Activated CD8-positive, alpha-beta T cell treated with anti-CD3 and anti-CD28 coated beads for 36 hours (primary cell): ENCODE measurements around the gene CTBP1. TPM values are rescaled to one million over a fixed set of nuclear protein-coding genes. Genes with fewer than 3 reads are reported as not detected.
"Not testable (repeated sequence)": the region's sequence is repeated elsewhere in the genome, so short reads cannot be mapped to it uniquely, and the experiment has no call there.

Source experiments
- ATAC-seq: fragments of 200-7000 bp; cut with Tn5 transposase; one replicate; pipeline ENCODE4 v1.10.0; 2021; ENCODE audit warnings: mild to moderate bottlenecking, moderate library complexity
- CTCF ChIA-PET: fragments of 350-600 bp; sonication (Branson Sonifier 250); formaldehyde crosslinking; loops from one replicate; lab custom pipeline; 2021; ENCODE audit warnings: antibody characterized with exemption; lab: Charles Lee
- POLR2A ChIA-PET: fragments of 350-600 bp; sonication (Branson Sonifier 250); formaldehyde crosslinking; loops from one replicate; lab custom pipeline; 2021; ENCODE audit warnings: antibody characterized with exemption; lab: Charles Lee
- DNase-seq: peaks from one replicate; pipeline ENCODE4 v3.0.0-alpha.2; 2020
- H3K27ac Mint-ChIP-seq: one replicate; pipeline ENCODE4 v1.8.0; 2021; ENCODE audit warnings: mild to moderate bottlenecking, mixed read lengths
- H3K27me3 Mint-ChIP-seq: one replicate; pipeline ENCODE4 v1.8.0; 2021; ENCODE audit warnings: mixed read lengths
- H3K36me3 Mint-ChIP-seq: one replicate; pipeline ENCODE4 v1.8.0; 2021; ENCODE audit warnings: low read depth, mixed read lengths
- H3K4me1 Mint-ChIP-seq: one replicate; pipeline ENCODE4 v1.8.0; 2021; ENCODE audit warnings: low read depth, mixed read lengths
- H3K4me3 Mint-ChIP-seq: one replicate; pipeline ENCODE4 v1.8.0; 2021; ENCODE audit warnings: mild to moderate bottlenecking, moderate library complexity, mixed read lengths
- H3K9me3 Mint-ChIP-seq: one replicate; pipeline ENCODE4 v1.8.0; 2021; ENCODE audit warnings: mixed read lengths
- intact Hi-C: fragments of 100-400 bp; cut with micrococcal nuclease; formaldehyde crosslinking; loops from one replicate; pipeline ENCODE4 v1.10.0; 2022
- total RNA-seq, 2 experiments: library from RNA; stranded (reverse); gene quantifications; one replicate each; pipeline ENCODE4 v1.2.3, GENCODE V29; 2021
- TF ChIP-seq, protein P1 (sequence below): fragments of 200-600 bp; IDR thresholded peaks from one replicate; pipeline ENCODE4 v1.8.0; 2022; ENCODE audit warnings: antibody characterized with exemption, mild to moderate bottlenecking

CTBP1 gene
- total RNA-seq, 2 experiments from 2014 or later = 136 TPM

- Mint-ChIP-seq H3K4me1 (peaks cover 48% of the 10 kb centered on the region), H3K9me3 (no peaks in the 10 kb centered on the region), H3K27me3 (no peaks in the 10 kb centered on the region), H3K4me3 (no peak overlapping the region), H3K36me3 (peaks cover 14% of the 10 kb centered on the region), H3K27ac (peak overlapping the region; percentile 46)
- ATAC-seq = no peak
- ChIA-PET POLR2A (no interaction called here), CTCF (no interaction called here)
- TF ChIP-seq, protein P1, sequence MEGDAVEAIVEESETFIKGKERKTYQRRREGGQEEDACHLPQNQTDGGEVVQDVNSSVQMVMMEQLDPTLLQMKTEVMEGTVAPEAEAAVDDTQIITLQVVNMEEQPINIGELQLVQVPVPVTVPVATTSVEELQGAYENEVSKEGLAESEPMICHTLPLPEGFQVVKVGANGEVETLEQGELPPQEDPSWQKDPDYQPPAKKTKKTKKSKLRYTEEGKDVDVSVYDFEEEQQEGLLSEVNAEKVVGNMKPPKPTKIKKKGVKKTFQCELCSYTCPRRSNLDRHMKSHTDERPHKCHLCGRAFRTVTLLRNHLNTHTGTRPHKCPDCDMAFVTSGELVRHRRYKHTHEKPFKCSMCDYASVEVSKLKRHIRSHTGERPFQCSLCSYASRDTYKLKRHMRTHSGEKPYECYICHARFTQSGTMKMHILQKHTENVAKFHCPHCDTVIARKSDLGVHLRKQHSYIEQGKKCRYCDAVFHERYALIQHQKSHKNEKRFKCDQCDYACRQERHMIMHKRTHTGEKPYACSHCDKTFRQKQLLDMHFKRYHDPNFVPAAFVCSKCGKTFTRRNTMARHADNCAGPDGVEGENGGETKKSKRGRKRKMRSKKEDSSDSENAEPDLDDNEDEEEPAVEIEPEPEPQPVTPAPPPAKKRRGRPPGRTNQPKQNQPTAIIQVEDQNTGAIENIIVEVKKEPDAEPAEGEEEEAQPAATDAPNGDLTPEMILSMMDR = no peak
- no peak for DNase-seq
- intact Hi-C loops = no loop called here
Measured at GRCh38 chr4:1293531-1293941, 44.6 kb upstream of the CTBP1 start.

GRCh38 chr4:1292703-1293011 lies 43.7 kb upstream of the CTBP1 start:
- H3K4me1 Mint-ChIP-seq = peaks cover 46% of the 10 kb centered on the region
- DNase-seq, ATAC-seq, intact Hi-C loops, H3K27ac Mint-ChIP-seq, H3K27me3 Mint-ChIP-seq, POLR2A ChIA-PET, H3K4me3 Mint-ChIP-seq, H3K9me3 Mint-ChIP-seq: not testable (repeated sequence)
- CTCF ChIA-PET = interaction anchor here (9.6 kb wide), 1 partner anchor 24 kb away, joined by 57 read pairs; no protein-coding TSS in a partner anchor
- H3K36me3 Mint-ChIP-seq = peaks cover 11% of the 10 kb centered on the region

- POLR2A ChIA-PET = no interaction called here
Measured at GRCh38 chr4:1291996-1292702, 43.2 kb upstream of the CTBP1 start.

DNA sequence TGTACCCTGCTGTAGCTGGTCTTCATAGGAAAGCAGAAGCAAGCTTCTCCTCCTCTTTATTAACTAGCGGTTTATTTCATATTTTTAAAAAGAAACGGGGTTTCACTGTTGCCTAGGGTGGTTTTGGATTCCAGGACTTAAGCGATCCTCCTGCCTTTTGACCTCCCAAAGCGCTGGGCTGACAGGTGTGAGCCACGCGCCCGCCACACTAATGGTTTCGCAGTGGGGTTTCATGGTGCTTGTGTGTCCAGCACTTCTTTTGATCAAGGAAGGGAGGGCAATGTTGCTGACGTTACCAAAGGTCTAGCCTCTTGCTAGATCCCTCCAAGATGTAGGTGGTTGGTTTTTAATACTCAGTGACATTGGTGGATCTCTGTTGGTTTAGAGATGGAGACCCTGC lies 42.2 kb upstream of the CTBP1 start:
- H3K36me3 Mint-ChIP-seq = peaks cover 6% of the 10 kb centered on the region
- H3K4me3 Mint-ChIP-seq = peak overlapping the region; percentile 91
- H3K27me3 Mint-ChIP-seq = no peaks in the 10 kb centered on the region
- TF ChIP-seq, protein P1 = no peak
- intact Hi-C loops = no loop called here
- ATAC-seq (no peak), DNase-seq (no peak)
- ChIA-PET CTCF (interaction anchor here (1.2 to 9.6 kb wide), 5 partner anchors 10 to 123 kb away, joined by 3 to 57 read pairs (median 5); partner anchors contain the start of gene UVSSA), POLR2A (interaction anchor here (1.2 to 3.8 kb wide), 4 partner anchors 10 to 56 kb away, joined by 4 to 23 read pairs (median 18); partner anchors contain the start of genes CTBP1 and UVSSA)
- peak overlapping the region; percentile 82 for H3K27ac Mint-ChIP-seq
- peaks cover 37% of the 10 kb centered on the region for H3K4me1 Mint-ChIP-seq
- peaks cover 4% of the 10 kb centered on the region for H3K9me3 Mint-ChIP-seq

More at GRCh38 chr4:1291996-1292702, 43.2 kb upstream of the CTBP1 start:
- Mint-ChIP-seq H3K27ac (peak overlapping the region; percentile 82), H3K4me1 (peaks cover 43% of the 10 kb centered on the region), H3K4me3 (peak overlapping the region; percentile 91), H3K27me3 (no peaks in the 10 kb centered on the region), H3K36me3 (peaks cover 9% of the 10 kb centered on the region), H3K9me3 (no peaks in the 10 kb centered on the region)
- no peak for DNase-seq
- CTCF ChIA-PET = interaction anchor here (1.2 to 9.6 kb wide), 2 partner anchors 9 to 23 kb away, joined by 3 to 57 read pairs; no protein-coding TSS in a partner anchor
- intact Hi-C loops = no loop called here
- ATAC-seq = no peak
- TF ChIP-seq, protein P1 = no peak

DNA sequence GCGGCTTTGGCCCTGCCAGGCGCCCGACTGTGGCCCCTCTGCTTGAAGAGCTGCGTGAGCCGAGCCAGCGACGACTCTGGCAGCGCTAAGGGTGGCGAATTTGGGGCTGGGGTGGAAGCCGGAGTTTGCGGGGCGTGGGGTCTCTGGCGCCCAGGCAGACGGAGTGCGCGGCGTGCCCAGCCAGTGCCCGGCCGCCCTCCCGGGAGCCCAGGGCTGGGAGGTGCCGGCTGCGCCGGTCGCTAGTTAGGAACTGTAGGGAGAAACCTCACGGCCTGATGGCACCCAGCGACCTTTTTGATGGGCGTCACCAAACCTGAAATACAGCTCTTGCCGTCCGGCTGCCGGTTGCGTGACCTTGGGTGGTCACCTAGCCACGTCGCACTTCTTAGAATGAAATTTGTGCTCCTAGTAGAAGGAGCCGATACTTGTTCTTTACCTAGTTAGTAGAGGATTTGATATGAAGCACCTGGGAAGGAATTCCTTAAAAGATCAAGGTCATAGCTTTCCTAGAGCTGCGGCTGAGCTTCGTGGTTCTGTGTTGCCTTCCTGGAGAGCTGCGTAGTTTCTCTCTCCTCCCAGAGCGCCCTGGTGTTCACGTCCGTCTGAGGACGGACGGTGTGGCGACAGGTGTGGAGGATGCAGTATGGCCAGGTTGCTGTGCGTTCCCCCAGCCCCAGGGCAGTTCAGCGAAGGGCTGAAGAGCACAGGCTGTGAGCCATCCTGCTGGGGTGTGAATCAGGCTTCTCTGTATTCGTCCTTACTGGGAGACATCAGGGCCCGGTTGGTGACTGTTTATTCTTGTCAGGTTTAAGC lies 41.4 kb upstream of the CTBP1 start:
- intact Hi-C loops = no loop called here
- ATAC-seq (peak; percentile 4), DNase-seq (peak; percentile 41)
- Mint-ChIP-seq H3K4me1 (peaks cover 36% of the 10 kb centered on the region), H3K27me3 (no peaks in the 10 kb centered on the region), H3K27ac (peak overlapping the region; percentile 82), H3K9me3 (peaks cover 4% of the 10 kb centered on the region), H3K36me3 (peaks cover 6% of the 10 kb centered on the region), H3K4me3 (peak overlapping the region; percentile 91)
- TF ChIP-seq, protein P1 = no peak
- ChIA-PET POLR2A (interaction anchor here (1.0 to 3.8 kb wide), 10 partner anchors 11 to 235 kb away, joined by 3 to 23 read pairs (median 4); partner anchors contain the start of genes CTBP1 and UVSSA), CTCF (interaction anchor here (0.9 to 9.6 kb wide), 6 partner anchors 21 to 160 kb away, joined by 3 to 57 read pairs (median 4); partner anchors contain the start of gene UVSSA)
